Activated CD4-positive, alpha-beta T cell treated with anti-CD3 and anti-CD28 coated beads, Interleukin-2, amount 50 U/mL, for 48 hours (primary cell): Measurements from ENCODE around the gene GHR.

Source experiments
- DNase-seq, 2 experiments: peaks; one replicate each; pipeline ENCODE4 v3.0.0-alpha.2; 2020

The GHR gene

GRCh38 chr5:42467572-42467971 lies 44.3 kb downstream of the GHR start:
- no peak for DNase-seq

GRCh38 chr5:42467981-42468524 lies 44.8 kb downstream of the GHR start:
- DNase-seq = no peak

- DNase-seq = no peak
These were observed 60.4 kb downstream of the GHR start for GRCh38 chr5:42483472-42484154.

GRCh38 chr5:42487077-42487476 lies 63.8 kb downstream of the GHR start:
- DNase-seq = no peak

- DNase-seq = no peak
These were observed 64.6 kb downstream of the GHR start for GRCh38 chr5:42487821-42488220.

GRCh38 chr5:42490831-42491230 lies 67.6 kb downstream of the GHR start:
- no peak for DNase-seq

GRCh38 chr5:42491699-42492098 lies 68.5 kb downstream of the GHR start:
- no peak for DNase-seq

GRCh38 chr5:42492974-42493373 lies 69.7 kb downstream of the GHR start:
- no peak for DNase-seq

- DNase-seq = no peak
These were observed 71.2 kb downstream of the GHR start for GRCh38 chr5:42494414-42494813.

- no peak for DNase-seq
These were observed 72.7 kb downstream of the GHR start for GRCh38 chr5:42495914-42496313.

GRCh38 chr5:42496397-42497156 lies 73.3 kb downstream of the GHR start:
- DNase-seq = no peak

- no peak for DNase-seq
These were observed 74.8 kb downstream of the GHR start for GRCh38 chr5:42498000-42498399.

- no peak for DNase-seq
These were observed 75.8 kb downstream of the GHR start for GRCh38 chr5:42499016-42499415.

GRCh38 chr5:42500003-42500599 lies 76.9 kb downstream of the GHR start:
- DNase-seq = no peak

- no peak for DNase-seq
These were observed 79.6 kb downstream of the GHR start for GRCh38 chr5:42502613-42503470.

GRCh38 chr5:42506662-42507061 lies 83.4 kb downstream of the GHR start:
- DNase-seq = no peak

- no peak for DNase-seq
These were observed 84.3 kb downstream of the GHR start for GRCh38 chr5:42507451-42508097.

- no peak for DNase-seq
These were observed 90.0 kb downstream of the GHR start for GRCh38 chr5:42513246-42513645.

GRCh38 chr5:42514754-42515153 lies 91.5 kb downstream of the GHR start:
- DNase-seq = peak in 1 of 2 experiments; percentile 3

- no peak for DNase-seq
These were observed 92.3 kb downstream of the GHR start for GRCh38 chr5:42515504-42515903.

- no peak for DNase-seq
These were observed 93.2 kb downstream of the GHR start for GRCh38 chr5:42516282-42517042.

- no peak for DNase-seq
These were observed 93.9 kb downstream of the GHR start for GRCh38 chr5:42517164-42517563.
